Brain microvascular endothelial cell (primary cell): ENCODE results near the gene LUC7L.
"Not testable (repeated sequence)": the region's sequence is repeated elsewhere in the genome, so short reads cannot be mapped to it uniquely, and the experiment has no call there.

Source experiments
- DNase-seq: peaks from one replicate; pipeline ENCODE4 v3.0.0-alpha.2; 2020
- H3K27ac ChIP-seq: fragments of 250-450 bp; sonication (Bioruptor Pico); 2 replicates; pipeline ENCODE4 v1.5.1; 2020; ENCODE audit warnings: mild to moderate bottlenecking, moderate library complexity
- H3K27me3 ChIP-seq: fragments of 250-450 bp; sonication (Bioruptor Pico); replicated peaks from 2 replicates; pipeline ENCODE4 v1.5.1; 2020; ENCODE audit warnings: mild to moderate bottlenecking
- H3K36me3 ChIP-seq: fragments of 250-450 bp; sonication (Bioruptor Pico); replicated peaks from 2 replicates; pipeline ENCODE4 v1.5.1; 2020; ENCODE audit warnings: mild to moderate bottlenecking
- H3K4me3 ChIP-seq: 2 replicates; pipeline ENCODE4 v1.5.1; 2011; ENCODE audit warnings: low read depth, mild to moderate bottlenecking, control low read depth, low read length, moderate library complexity
- in situ Hi-C: cut with HindIII; loops from 2 replicates; pipeline ENCODE4 v1.10.0; 2017; ENCODE audit warnings: low sequenced_read_pairs, low pct_ligation_motif_present
- TF ChIP-seq, protein P1 (sequence below): IDR thresholded peaks from 2 replicates; pipeline ENCODE4 v1.5.1; 2011; ENCODE audit warnings: low read depth, mild to moderate bottlenecking, moderate library complexity, low read length, control low read depth, inconsistent platforms; ENCODE audit errors: missing control alignments

Gene LUC7L

DNA sequence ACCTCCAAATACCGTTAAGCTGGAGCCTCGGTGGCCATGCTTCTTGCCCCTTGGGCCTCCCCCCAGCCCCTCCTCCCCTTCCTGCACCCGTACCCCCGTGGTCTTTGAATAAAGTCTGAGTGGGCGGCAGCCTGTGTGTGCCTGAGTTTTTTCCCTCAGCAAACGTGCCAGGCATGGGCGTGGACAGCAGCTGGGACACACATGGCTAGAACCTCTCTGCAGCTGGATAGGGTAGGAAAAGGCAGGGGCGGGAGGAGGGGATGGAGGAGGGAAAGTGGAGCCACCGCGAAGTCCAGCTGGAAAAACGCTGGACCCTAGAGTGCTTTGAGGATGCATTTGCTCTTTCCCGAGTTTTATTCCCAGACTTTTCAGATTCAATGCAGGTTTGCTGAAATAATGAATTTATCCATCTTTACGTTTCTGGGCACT lies 51.8 kb downstream of the LUC7L start:
- TF ChIP-seq, protein P1, sequence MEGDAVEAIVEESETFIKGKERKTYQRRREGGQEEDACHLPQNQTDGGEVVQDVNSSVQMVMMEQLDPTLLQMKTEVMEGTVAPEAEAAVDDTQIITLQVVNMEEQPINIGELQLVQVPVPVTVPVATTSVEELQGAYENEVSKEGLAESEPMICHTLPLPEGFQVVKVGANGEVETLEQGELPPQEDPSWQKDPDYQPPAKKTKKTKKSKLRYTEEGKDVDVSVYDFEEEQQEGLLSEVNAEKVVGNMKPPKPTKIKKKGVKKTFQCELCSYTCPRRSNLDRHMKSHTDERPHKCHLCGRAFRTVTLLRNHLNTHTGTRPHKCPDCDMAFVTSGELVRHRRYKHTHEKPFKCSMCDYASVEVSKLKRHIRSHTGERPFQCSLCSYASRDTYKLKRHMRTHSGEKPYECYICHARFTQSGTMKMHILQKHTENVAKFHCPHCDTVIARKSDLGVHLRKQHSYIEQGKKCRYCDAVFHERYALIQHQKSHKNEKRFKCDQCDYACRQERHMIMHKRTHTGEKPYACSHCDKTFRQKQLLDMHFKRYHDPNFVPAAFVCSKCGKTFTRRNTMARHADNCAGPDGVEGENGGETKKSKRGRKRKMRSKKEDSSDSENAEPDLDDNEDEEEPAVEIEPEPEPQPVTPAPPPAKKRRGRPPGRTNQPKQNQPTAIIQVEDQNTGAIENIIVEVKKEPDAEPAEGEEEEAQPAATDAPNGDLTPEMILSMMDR: no peak
- DNase-seq: no peak
- in situ Hi-C loops: no loop called here
- H3K36me3 ChIP-seq: no peaks in the 10 kb centered on the region
- no peak overlapping the region for H3K27ac ChIP-seq
- no peak overlapping the region for H3K4me3 ChIP-seq
- peaks cover 38% of the 10 kb centered on the region for H3K27me3 ChIP-seq

DNA sequence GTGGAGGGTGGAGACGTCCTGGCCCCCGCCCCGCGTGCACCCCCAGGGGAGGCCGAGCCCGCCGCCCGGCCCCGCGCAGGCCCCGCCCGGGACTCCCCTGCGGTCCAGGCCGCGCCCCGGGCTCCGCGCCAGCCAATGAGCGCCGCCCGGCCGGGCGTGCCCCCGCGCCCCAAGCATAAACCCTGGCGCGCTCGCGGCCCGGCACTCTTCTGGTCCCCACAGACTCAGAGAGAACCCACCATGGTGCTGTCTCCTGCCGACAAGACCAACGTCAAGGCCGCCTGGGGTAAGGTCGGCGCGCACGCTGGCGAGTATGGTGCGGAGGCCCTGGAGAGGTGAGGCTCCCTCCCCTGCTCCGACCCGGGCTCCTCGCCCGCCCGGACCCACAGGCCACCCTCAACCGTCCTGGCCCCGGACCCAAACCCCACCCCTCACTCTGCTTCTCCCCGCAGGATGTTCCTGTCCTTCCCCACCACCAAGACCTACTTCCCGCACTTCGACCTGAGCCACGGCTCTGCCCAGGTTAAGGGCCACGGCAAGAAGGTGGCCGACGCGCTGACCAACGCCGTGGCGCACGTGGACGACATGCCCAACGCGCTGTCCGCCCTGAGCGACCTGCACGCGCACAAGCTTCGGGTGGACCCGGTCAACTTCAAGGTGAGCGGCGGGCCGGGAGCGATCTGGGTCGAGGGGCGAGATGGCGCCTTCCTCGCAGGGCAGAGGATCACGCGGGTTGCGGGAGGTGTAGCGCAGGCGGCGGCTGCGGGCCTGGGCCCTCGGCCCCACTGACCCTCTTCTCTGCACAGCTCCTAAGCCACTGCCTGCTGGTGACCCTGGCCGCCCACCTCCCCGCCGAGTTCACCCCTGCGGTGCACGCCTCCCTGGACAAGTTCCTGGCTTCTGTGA lies 52.5 kb downstream of the LUC7L start, which contains the start of gene HBA1:
Gene HBA1 (plus strand): TSS at position 204 of the 906 bp plus-strand sequence. CDS start 37 bp downstream, at position 241.
- peaks cover 39% of the 10 kb centered on the region for H3K27me3 ChIP-seq
- H3K4me3 ChIP-seq, H3K36me3 ChIP-seq, H3K27ac ChIP-seq, in situ Hi-C loops, DNase-seq: not testable (repeated sequence)

DNA sequence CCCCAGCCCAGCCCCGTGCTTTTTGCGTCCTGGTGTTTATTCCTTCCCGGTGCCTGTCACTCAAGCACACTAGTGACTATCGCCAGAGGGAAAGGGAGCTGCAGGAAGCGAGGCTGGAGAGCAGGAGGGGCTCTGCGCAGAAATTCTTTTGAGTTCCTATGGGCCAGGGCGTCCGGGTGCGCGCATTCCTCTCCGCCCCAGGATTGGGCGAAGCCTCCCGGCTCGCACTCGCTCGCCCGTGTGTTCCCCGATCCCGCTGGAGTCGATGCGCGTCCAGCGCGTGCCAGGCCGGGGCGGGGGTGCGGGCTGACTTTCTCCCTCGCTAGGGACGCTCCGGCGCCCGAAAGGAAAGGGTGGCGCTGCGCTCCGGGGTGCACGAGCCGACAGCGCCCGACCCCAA lies 53.2 kb downstream of the LUC7L start:
- peaks cover 44% of the 10 kb centered on the region for H3K27me3 ChIP-seq
- H3K27ac ChIP-seq, DNase-seq, H3K4me3 ChIP-seq, in situ Hi-C loops, H3K36me3 ChIP-seq: not testable (repeated sequence)

DNA sequence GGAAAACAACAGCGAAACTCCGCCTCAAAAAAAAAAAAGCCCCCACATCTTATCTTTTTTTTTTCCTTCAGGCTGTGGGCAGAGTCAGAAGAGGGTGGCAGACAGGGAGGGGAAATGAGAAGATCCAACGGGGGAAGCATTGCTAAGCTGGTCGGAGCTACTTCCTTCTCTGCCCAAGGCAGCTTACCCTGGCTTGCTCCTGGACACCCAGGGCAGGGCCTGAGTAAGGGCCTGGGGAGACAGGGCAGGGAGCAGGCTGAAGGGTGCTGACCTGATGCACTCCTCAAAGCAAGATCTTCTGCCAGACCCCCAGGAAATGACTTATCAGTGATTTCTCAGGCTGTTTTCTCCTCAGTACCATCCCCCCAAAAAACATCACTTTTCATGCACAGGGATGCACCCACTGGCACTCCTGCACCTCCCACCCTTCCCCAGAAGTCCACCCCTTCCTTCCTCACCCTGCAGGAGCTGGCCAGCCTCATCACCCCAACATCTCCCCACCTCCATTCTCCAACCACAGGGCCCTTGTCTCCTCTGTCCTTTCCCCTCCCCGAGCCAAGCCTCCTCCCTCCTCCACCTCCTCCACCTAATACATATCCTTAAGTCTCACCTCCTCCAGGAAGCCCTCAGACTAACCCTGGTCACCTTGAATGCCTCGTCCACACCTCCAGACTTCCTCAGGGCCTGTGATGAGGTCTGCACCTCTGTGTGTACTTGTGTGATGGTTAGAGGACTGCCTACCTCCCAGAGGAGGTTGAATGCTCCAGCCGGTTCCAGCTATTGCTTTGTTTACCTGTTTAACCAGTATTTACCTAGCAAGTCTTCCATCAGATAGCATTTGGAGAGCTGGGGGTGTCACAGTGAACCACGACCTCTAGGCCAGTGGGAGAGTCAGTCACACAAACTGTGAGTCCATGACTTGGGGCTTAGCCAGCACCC lies 54.0 kb downstream of the LUC7L start:
- in situ Hi-C loops: no loop called here
- Histone ChIP-seq H3K27me3 (peaks cover 47% of the 10 kb centered on the region), H3K36me3 (no peaks in the 10 kb centered on the region), H3K27ac (no peak overlapping the region), H3K4me3 (no peak overlapping the region)
- DNase-seq: no peak
- TF ChIP-seq, protein P1: no peak

DNA sequence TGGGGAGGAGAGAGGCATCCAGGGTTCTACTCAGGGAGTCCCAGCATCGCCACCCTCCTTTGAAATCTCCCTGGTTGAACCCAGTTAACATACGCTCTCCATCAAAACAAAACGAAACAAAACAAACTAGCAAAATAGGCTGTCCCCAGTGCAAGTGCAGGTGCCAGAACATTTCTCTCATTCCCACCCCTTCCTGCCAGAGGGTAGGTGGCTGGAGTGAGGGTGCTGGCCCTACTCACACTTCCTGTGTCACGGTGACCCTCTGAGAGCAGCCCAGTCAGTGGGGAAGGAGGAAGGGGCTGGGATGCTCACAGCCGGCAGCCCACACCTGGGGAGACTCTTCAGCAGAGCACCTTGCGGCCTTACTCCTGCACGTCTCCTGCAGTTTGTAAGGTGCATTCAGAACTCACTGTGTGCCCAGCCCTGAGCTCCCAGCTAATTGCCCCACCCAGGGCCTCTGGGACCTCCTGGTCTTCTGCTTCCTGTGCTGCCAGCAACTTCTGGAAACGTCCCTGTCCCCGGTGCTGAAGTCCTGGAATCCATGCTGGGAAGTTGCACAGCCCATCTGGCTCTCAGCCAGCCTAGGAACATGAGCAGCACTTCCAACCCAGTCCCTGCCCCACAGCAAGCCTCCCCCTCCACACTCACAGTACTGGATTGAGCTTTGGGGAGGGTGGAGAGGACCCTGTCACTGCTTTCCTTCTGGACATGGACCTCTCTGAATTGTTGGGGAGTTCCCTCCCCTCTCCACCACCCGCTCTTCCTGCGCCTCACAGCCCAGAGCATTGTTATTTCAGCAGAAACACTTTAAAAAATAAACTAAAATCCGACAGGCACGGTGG lies 55.1 kb downstream of the LUC7L start:
- peaks cover 38% of the 10 kb centered on the region for H3K27me3 ChIP-seq
- in situ Hi-C loops, H3K27ac ChIP-seq, H3K4me3 ChIP-seq, DNase-seq, H3K36me3 ChIP-seq: not testable (repeated sequence)

DNA sequence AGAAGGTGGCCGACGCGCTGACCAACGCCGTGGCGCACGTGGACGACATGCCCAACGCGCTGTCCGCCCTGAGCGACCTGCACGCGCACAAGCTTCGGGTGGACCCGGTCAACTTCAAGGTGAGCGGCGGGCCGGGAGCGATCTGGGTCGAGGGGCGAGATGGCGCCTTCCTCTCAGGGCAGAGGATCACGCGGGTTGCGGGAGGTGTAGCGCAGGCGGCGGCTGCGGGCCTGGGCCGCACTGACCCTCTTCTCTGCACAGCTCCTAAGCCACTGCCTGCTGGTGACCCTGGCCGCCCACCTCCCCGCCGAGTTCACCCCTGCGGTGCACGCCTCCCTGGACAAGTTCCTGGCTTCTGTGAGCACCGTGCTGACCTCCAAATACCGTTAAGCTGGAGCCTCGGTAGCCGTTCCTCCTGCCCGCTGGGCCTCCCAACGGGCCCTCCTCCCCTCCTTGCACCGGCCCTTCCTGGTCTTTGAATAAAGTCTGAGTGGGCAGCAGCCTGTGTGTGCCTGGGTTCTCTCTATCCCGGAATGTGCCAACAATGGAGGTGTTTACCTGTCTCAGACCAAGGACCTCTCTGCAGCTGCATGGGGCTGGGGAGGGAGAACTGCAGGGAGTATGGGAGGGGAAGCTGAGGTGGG lies 55.9 kb downstream of the LUC7L start:
- in situ Hi-C loops, H3K36me3 ChIP-seq, H3K27ac ChIP-seq, H3K4me3 ChIP-seq, DNase-seq: not testable (repeated sequence)
- H3K27me3 ChIP-seq: peaks cover 32% of the 10 kb centered on the region

DNA sequence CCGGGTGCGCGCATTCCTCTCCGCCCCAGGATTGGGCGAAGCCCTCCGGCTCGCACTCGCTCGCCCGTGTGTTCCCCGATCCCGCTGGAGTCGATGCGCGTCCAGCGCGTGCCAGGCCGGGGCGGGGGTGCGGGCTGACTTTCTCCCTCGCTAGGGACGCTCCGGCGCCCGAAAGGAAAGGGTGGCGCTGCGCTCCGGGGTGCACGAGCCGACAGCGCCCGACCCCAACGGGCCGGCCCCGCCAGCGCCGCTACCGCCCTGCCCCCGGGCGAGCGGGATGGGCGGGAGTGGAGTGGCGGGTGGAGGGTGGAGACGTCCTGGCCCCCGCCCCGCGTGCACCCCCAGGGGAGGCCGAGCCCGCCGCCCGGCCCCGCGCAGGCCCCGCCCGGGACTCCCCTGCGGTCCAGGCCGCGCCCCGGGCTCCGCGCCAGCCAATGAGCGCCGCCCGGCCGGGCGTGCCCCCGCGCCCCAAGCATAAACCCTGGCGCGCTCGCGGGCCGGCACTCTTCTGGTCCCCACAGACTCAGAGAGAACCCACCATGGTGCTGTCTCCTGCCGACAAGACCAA lies 56.8 kb downstream of the LUC7L start, which contains the start of gene HBA2:
Gene HBA2 (plus strand): TSS at position 503 of the 568 bp plus-strand sequence. CDS start 37 bp downstream, at position 540.
- in situ Hi-C loops, DNase-seq: not testable (repeated sequence)
- H3K27me3 ChIP-seq: peaks cover 32% of the 10 kb centered on the region

More for the DNA sequence above, 56.8 kb downstream of the LUC7L start, which contains the start of gene HBA2:
- not testable (repeated sequence) for H3K27ac ChIP-seq, H3K4me3 ChIP-seq, H3K36me3 ChIP-seq
